HepG2 (cell line): ENCODE measurements around the gene CCDC85C. TPM values are rescaled to one million over a fixed set of nuclear protein-coding genes. Genes with fewer than 3 reads are reported as not detected.

Experiments
- ATAC-seq: fragments of 200-7000 bp; cut with Tn5 transposase; 3 replicates; pipeline ENCODE4 v1.9.1; 2020; ENCODE audit warnings: mild to moderate bottlenecking, moderate library complexity
- BruUV-seq: library from RNA; stranded (reverse); fragments of 400-500 nt; replicated peaks from 2 replicates; lab custom pipeline; 2021; lab: Mats Ljungman, UMichigan
- CTCF ChIA-PET: fragments of 300-600 bp; formaldehyde crosslinking; extraction: SDS; loops from one replicate; lab custom pipeline; 2021; ENCODE audit warnings: low total read pairs, inconsistent platforms, low intra/inter-chr PET ratio; lab: Yijun Ruan, JAX
- POLR2A ChIA-PET: fragments of 350-600 bp; sonication (Branson Sonifier 250); formaldehyde crosslinking; loops from one replicate; lab custom pipeline; 2020; ENCODE audit warnings: antibody characterized with exemption, inconsistent platforms; lab: Yijun Ruan, JAX
- DNase-seq: peaks from one replicate; pipeline ENCODE4 v3.0.0-alpha.2; 2015; ENCODE audit warnings: low spot score
- FAIRE-seq: peaks from 3 replicates; lab custom pipeline; 2011; peaks lifted over from hg19 to GRCh38; lab: Jason Lieb, UNC
- H2AFZ ChIP-seq: one replicate; pipeline ENCODE4 v1.6.1; 2011; ENCODE audit warnings: low read length, inconsistent platforms
- H3K27ac ChIP-seq: fragments of 300-600 bp; 3 replicates; pipeline ENCODE4 v1.8.0; 2011; ENCODE audit warnings: mixed run types, mild to moderate bottlenecking, mixed read lengths, low read length, inconsistent platforms; ENCODE audit not compliant: insufficient read depth; ENCODE audit errors: extremely low read length
- H3K27me3 ChIP-seq, 2 experiments: fragments of 200-600 bp in 1 of 2; 2 replicates in 1 of 2; 3 replicates in 1 of 2; pipeline versions ENCODE4 v1.6.0 to v1.8.0; 2011; ENCODE audit warnings: low read length in 2 of 2, mild to moderate bottlenecking in 2 of 2, moderate library complexity in 2 of 2, inconsistent platforms in 1 of 2; ENCODE audit not compliant: insufficient read depth in 2 of 2, control insufficient read depth in 1 of 2
- H3K36me3 ChIP-seq, 2 experiments: fragments of 200-600 bp in 1 of 2; replicated peaks in 1 of 2; 2 replicates in 1 of 2; 3 replicates in 1 of 2; pipeline versions ENCODE4 v1.5.1 to v1.8.0; 2011; ENCODE audit warnings: low read length in 2 of 2, inconsistent platforms in 1 of 2; ENCODE audit not compliant: insufficient read depth in 2 of 2, control insufficient read depth in 1 of 2
- H3K4me1 ChIP-seq: 2 replicates; pipeline ENCODE4 v1.5.1; 2012; ENCODE audit warnings: low read length, inconsistent platforms; ENCODE audit not compliant: insufficient read depth
- H3K4me2 ChIP-seq: 2 replicates; pipeline ENCODE4 v1.6.0; 2011; ENCODE audit warnings: low read depth, low read length, inconsistent platforms
- H3K4me3 ChIP-seq, 3 experiments: fragments of 200-600 bp in 1 of 3; sonication (generic), shearing (Covaris generic) in 1 of 3; replicated peaks in 1 of 3; 2 replicates each; pipeline ENCODE4 v1.5.1; 2011 to 2016; ENCODE audit warnings: low read length in 3 of 3, inconsistent platforms in 2 of 3, low read depth in 2 of 3, mild to moderate bottlenecking in 2 of 3, control low read depth in 1 of 3, mixed read lengths in 1 of 3; ENCODE audit not compliant: insufficient read depth in 1 of 3
- H3K79me2 ChIP-seq: one replicate; pipeline ENCODE4 v1.6.1; 2011; ENCODE audit warnings: low read length, inconsistent platforms; ENCODE audit not compliant: insufficient read depth
- H3K9ac ChIP-seq: 2 replicates; pipeline ENCODE4 v1.6.0; 2011; ENCODE audit warnings: mild to moderate bottlenecking, low read depth, low read length, inconsistent platforms; ENCODE audit not compliant: insufficient read depth
- H3K9me3 ChIP-seq: 2 replicates; pipeline ENCODE4 v1.5.1; 2012; ENCODE audit warnings: mild to moderate bottlenecking, low read length
- H4K20me1 ChIP-seq: 2 replicates; pipeline ENCODE4 v1.6.0; 2011; ENCODE audit warnings: inconsistent platforms, mild to moderate bottlenecking, low read length, moderate library complexity; ENCODE audit not compliant: insufficient read depth
- ERF ChIP-seq: IDR thresholded peaks from 2 replicates; pipeline ENCODE4 v1.6.1; 2018; ENCODE audit warnings: missing biosample characterization, missing genetic modification reagents
- SIN3B ChIP-seq: fragments of 150-350 bp; IDR thresholded peaks from 2 replicates; pipeline ENCODE4 v1.6.1; 2014; ENCODE audit warnings: low read length
- TBX2 ChIP-seq: sonication (generic); formaldehyde crosslinking; IDR thresholded peaks from 2 replicates; pipeline ENCODE4 v1.5.0; 2020; ENCODE audit warnings: missing genetic modification reagents, mild to moderate bottlenecking, borderline replicate concordance
- TCF7 ChIP-seq: sonication (generic); IDR thresholded peaks from 2 replicates; pipeline ENCODE4 v1.6.1; 2016; ENCODE audit warnings: antibody characterized with exemption, low read depth
- TMF1 ChIP-seq: sonication (generic); formaldehyde crosslinking; IDR thresholded peaks from 2 replicates; pipeline ENCODE4 v1.8.1; 2022; ENCODE audit warnings: low read depth, missing genetic modification reagents
- ZNF430 ChIP-seq: sonication (generic); formaldehyde crosslinking; IDR thresholded peaks from 2 replicates; pipeline ENCODE4 v1.9.0; 2021; ENCODE audit warnings: mild to moderate bottlenecking, missing genetic modification reagents
- ZNF530 ChIP-seq: sonication (generic); formaldehyde crosslinking; IDR thresholded peaks from 2 replicates; pipeline ENCODE4 v1.5.0; 2020; ENCODE audit warnings: low read depth, mild to moderate bottlenecking, missing genetic modification reagents
- WGBS: methylation state at CpG from one replicate; pipeline ENCODE4 v1.1.6; 2017; ENCODE audit warnings: low lambda C conversion rate; 5-methylcytosine and 5-hydroxymethylcytosine counted together
- in situ Hi-C: cut with HindIII; loops from 2 replicates; pipeline ENCODE4 v1.10.0; 2017; ENCODE audit warnings: low pct_unique_long_range_greater_than_20kb; ENCODE audit not compliant: extremely low pct_ligation_motif_present
- intact Hi-C: fragments of 100-400 bp; cut with micrococcal nuclease; formaldehyde crosslinking; loops from one replicate; pipeline ENCODE4 v1.10.0; 2022; ENCODE audit not compliant: unreplicated experiment
- polyA plus RNA-seq, 8 experiments: library from polyadenylated mRNA; depleted of rRNA in 3 of 8; stranded (reverse) in 7 of 8; unstranded in 1 of 8; fragments of >200 nt; fragmentation: Illumina TruSeq in 4 of 8; extraction: Trizol in 4 of 8; gene quantifications; 2 replicates each; pipeline versions ENCODE4 v1.2.1 to v1.2.3, GENCODE V29; 2011 to 2016; ENCODE audit warnings: low read depth in 4 of 8, missing spikeins in 1 of 8, mixed read lengths in 1 of 8; ENCODE audit not compliant: insufficient read depth in 1 of 8
- total RNA-seq, 5 experiments: library from RNA; depleted of rRNA; stranded (reverse); fragments of >200 nt; fragmentation: Illumina TruSeq; extraction: Trizol; gene quantifications; 2 replicates each; pipeline ENCODE4 v1.2.3, GENCODE V29; 2016; ENCODE audit warnings: low read depth in 1 of 5
- TF ChIP-seq, protein P1 (sequence below): IDR thresholded peaks from 2 replicates; pipeline ENCODE4 v1.6.1; 2016; ENCODE audit warnings: low read depth, missing genetic modification reagents, missing compliant biosample characterization
- TF ChIP-seq, protein P2 (sequence below): sonication (generic); formaldehyde crosslinking; IDR thresholded peaks from 2 replicates; pipeline ENCODE4 v1.5.0; 2020; ENCODE audit warnings: missing genetic modification reagents
- TF ChIP-seq, protein P3 (sequence below): conservative IDR thresholded peaks from 2 replicates; pipeline ENCODE4 v1.6.1; 2018; ENCODE audit warnings: missing genetic modification reagents
- TF ChIP-seq, protein P4 (sequence below): sonication (generic); formaldehyde crosslinking; IDR thresholded peaks from 2 replicates; pipeline ENCODE4 v1.5.0; 2020; ENCODE audit warnings: mild to moderate bottlenecking, missing genetic modification reagents, borderline replicate concordance
- TF ChIP-seq, protein P5 (sequence below): sonication (generic); formaldehyde crosslinking; IDR thresholded peaks from 2 replicates; pipeline ENCODE4 v1.4.0; 2020; ENCODE audit warnings: mild to moderate bottlenecking, missing genetic modification reagents

The CCDC85C gene
- total and polyA plus RNA-seq, 2 of the 13 experiments (the other 11 are each of a cell fraction or from before 2014, with no cell fraction given): 18.8 to 43.8 TPM

DNA sequence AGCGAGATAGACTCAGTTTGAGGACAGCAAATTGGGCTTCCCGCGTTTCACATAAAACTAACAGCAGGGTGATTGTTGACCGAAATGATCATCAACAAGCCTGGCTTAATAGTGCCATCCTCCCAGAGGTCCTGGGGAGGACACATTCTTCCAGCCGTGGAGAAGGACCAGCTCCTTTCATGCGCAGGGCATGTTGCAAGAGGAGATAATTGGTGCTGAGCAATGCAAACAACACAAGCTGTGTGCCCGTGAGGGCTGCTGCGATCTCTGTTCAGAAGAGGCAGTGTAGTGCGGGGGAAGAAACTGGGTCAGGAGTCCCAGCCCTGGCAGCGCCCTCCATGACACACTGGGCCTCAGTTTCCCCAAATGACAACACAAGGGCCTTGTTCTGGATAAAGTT lies 54.3 kb downstream of the CCDC85C start:
- no peaks in the 10 kb centered on the region; a peak in 1 of 5 replicates for H3K36me3 ChIP-seq
- no peaks in the 10 kb centered on the region for H3K27me3 ChIP-seq
- peak overlapping the region; percentile 23; the same call in 1 of the 2 replicates for H3K9ac ChIP-seq
- peaks cover 81% of the 10 kb centered on the region for H3K79me2 ChIP-seq
- in situ Hi-C loops (no loop called here), intact Hi-C loops (no loop called here)
- H2AFZ ChIP-seq: no peak overlapping the region
- ATAC-seq (peak; percentile 17), FAIRE-seq (peak; percentile 96), DNase-seq (peak; percentile 57)
- 34% methylated on average over 5 of the region's 10 CpGs for WGBS
- H3K9me3 ChIP-seq: no peaks in the 10 kb centered on the region
- ChIA-PET CTCF (interaction anchor here (1.1 kb wide), 1 partner anchor 60 kb away, joined by 3 read pairs; no protein-coding TSS in a partner anchor), POLR2A (interaction anchor here (1.0 to 1.6 kb wide), 2 partner anchors 9 to 54 kb away, joined by 4 to 5 read pairs; partner anchors contain the start of gene CCDC85C)
- peaks cover 69% of the 10 kb centered on the region for H3K4me1 ChIP-seq
- H4K20me1 ChIP-seq: peaks cover 6% of the 10 kb centered on the region
- H3K4me3 ChIP-seq: no peak overlapping the region; a peak in 1 of 6 replicates
- H3K4me2 ChIP-seq: peak overlapping the region; percentile 49
- no TSS peak for BruUV-seq
- peak overlapping the region; percentile 85 for H3K27ac ChIP-seq
- TF ChIP-seq TMF1 (no peak), ZNF430 (CRISPR knock-in tag) (no peak), ERF (CRISPR knock-in tag) (0 out of 2 replicates have a peak, but pooled peaks have one; percentile 31), ZNF530 (no peak), SIN3B (no peak), TCF7 (0 out of 2 replicates have a peak, but pooled peaks have one; percentile 24), TBX2 (CRISPR knock-in tag) (peak; percentile 36; the same call in 1 of the 2 replicates)
- TF ChIP-seq, protein P1, sequence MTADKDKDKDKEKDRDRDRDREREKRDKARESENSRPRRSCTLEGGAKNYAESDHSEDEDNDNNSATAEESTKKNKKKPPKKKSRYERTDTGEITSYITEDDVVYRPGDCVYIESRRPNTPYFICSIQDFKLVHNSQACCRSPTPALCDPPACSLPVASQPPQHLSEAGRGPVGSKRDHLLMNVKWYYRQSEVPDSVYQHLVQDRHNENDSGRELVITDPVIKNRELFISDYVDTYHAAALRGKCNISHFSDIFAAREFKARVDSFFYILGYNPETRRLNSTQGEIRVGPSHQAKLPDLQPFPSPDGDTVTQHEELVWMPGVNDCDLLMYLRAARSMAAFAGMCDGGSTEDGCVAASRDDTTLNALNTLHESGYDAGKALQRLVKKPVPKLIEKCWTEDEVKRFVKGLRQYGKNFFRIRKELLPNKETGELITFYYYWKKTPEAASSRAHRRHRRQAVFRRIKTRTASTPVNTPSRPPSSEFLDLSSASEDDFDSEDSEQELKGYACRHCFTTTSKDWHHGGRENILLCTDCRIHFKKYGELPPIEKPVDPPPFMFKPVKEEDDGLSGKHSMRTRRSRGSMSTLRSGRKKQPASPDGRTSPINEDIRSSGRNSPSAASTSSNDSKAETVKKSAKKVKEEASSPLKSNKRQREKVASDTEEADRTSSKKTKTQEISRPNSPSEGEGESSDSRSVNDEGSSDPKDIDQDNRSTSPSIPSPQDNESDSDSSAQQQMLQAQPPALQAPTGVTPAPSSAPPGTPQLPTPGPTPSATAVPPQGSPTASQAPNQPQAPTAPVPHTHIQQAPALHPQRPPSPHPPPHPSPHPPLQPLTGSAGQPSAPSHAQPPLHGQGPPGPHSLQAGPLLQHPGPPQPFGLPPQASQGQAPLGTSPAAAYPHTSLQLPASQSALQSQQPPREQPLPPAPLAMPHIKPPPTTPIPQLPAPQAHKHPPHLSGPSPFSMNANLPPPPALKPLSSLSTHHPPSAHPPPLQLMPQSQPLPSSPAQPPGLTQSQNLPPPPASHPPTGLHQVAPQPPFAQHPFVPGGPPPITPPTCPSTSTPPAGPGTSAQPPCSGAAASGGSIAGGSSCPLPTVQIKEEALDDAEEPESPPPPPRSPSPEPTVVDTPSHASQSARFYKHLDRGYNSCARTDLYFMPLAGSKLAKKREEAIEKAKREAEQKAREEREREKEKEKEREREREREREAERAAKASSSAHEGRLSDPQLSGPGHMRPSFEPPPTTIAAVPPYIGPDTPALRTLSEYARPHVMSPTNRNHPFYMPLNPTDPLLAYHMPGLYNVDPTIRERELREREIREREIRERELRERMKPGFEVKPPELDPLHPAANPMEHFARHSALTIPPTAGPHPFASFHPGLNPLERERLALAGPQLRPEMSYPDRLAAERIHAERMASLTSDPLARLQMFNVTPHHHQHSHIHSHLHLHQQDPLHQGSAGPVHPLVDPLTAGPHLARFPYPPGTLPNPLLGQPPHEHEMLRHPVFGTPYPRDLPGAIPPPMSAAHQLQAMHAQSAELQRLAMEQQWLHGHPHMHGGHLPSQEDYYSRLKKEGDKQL: no peak
- TF ChIP-seq, protein P2, sequence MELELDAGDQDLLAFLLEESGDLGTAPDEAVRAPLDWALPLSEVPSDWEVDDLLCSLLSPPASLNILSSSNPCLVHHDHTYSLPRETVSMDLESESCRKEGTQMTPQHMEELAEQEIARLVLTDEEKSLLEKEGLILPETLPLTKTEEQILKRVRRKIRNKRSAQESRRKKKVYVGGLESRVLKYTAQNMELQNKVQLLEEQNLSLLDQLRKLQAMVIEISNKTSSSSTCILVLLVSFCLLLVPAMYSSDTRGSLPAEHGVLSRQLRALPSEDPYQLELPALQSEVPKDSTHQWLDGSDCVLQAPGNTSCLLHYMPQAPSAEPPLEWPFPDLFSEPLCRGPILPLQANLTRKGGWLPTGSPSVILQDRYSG: no peak
- TF ChIP-seq, protein P3, sequence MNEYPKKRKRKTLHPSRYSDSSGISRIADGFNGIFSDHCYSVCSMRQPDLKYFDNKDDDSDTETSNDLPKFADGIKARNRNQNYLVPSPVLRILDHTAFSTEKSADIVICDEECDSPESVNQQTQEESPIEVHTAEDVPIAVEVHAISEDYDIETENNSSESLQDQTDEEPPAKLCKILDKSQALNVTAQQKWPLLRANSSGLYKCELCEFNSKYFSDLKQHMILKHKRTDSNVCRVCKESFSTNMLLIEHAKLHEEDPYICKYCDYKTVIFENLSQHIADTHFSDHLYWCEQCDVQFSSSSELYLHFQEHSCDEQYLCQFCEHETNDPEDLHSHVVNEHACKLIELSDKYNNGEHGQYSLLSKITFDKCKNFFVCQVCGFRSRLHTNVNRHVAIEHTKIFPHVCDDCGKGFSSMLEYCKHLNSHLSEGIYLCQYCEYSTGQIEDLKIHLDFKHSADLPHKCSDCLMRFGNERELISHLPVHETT (CRISPR knock-in tag): no peak
- TF ChIP-seq, protein P4, sequence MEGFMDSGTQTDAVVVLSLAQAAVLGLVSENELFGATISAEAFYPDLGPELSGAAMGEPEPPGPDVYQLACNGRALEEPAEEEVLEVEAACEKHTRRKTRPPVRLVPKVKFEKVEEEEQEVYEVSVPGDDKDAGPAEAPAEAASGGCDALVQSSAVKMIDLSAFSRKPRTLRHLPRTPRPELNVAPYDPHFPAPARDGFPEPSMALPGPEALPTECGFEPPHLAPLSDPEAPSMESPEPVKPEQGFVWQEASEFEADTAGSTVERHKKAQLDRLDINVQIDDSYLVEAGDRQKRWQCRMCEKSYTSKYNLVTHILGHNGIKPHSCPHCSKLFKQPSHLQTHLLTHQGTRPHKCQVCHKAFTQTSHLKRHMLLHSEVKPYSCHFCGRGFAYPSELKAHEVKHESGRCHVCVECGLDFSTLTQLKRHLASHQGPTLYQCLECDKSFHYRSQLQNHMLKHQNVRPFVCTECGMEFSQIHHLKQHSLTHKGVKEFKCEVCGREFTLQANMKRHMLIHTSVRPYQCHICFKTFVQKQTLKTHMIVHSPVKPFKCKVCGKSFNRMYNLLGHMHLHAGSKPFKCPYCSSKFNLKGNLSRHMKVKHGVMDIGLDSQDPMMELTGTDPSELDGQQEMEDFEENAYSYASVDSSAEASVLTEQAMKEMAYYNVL (CRISPR knock-in tag): no peak
- TF ChIP-seq, protein P5, sequence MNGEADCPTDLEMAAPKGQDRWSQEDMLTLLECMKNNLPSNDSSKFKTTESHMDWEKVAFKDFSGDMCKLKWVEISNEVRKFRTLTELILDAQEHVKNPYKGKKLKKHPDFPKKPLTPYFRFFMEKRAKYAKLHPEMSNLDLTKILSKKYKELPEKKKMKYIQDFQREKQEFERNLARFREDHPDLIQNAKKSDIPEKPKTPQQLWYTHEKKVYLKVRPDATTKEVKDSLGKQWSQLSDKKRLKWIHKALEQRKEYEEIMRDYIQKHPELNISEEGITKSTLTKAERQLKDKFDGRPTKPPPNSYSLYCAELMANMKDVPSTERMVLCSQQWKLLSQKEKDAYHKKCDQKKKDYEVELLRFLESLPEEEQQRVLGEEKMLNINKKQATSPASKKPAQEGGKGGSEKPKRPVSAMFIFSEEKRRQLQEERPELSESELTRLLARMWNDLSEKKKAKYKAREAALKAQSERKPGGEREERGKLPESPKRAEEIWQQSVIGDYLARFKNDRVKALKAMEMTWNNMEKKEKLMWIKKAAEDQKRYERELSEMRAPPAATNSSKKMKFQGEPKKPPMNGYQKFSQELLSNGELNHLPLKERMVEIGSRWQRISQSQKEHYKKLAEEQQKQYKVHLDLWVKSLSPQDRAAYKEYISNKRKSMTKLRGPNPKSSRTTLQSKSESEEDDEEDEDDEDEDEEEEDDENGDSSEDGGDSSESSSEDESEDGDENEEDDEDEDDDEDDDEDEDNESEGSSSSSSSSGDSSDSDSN (CRISPR knock-in tag): no peak
